EH (cell line): ENCODE results near the gene TBRG4.

ENCODE experiments used
- DNase-seq: peaks from one replicate; pipeline ENCODE4 v3.0.0-alpha.2; 2015; ENCODE audit warnings: low read depth

The TBRG4 gene

GRCh38 chr7:45074528-45075354 lies 36.8 kb downstream of the TBRG4 start:
- DNase-seq: no peak

GRCh38 chr7:45073786-45074527 lies 37.5 kb downstream of the TBRG4 start:
- no peak for DNase-seq

GRCh38 chr7:45073031-45073785 lies 38.3 kb downstream of the TBRG4 start:
- no peak for DNase-seq

GRCh38 chr7:45072131-45073030 lies 39.1 kb downstream of the TBRG4 start:
- no peak for DNase-seq

- no peak for DNase-seq
These were observed 40.0 kb downstream of the TBRG4 start for GRCh38 chr7:45071528-45071927.

- no peak for DNase-seq
These were observed 41.2 kb downstream of the TBRG4 start for GRCh38 chr7:45070254-45070642.

GRCh38 chr7:45069444-45070253 lies 41.8 kb downstream of the TBRG4 start:
- no peak for DNase-seq

- no peak for DNase-seq
These were observed 43.1 kb downstream of the TBRG4 start for GRCh38 chr7:45068236-45069023.

- no peak for DNase-seq
These were observed 43.9 kb downstream of the TBRG4 start for GRCh38 chr7:45067582-45067981.

GRCh38 chr7:45066409-45066808 lies 45.1 kb downstream of the TBRG4 start:
- DNase-seq: no peak

- no peak for DNase-seq
These were observed 46.2 kb downstream of the TBRG4 start for GRCh38 chr7:45065031-45065995.

GRCh38 chr7:45064047-45064725 lies 47.3 kb downstream of the TBRG4 start:
- no peak for DNase-seq

- no peak for DNase-seq
These were observed 49.6 kb downstream of the TBRG4 start for GRCh38 chr7:45061806-45062425.

GRCh38 chr7:45061352-45061751 lies 50.1 kb downstream of the TBRG4 start:
- no peak for DNase-seq

- DNase-seq: no peak
These were observed 51.2 kb downstream of the TBRG4 start for GRCh38 chr7:45060295-45060694.

- DNase-seq: no peak
These were observed 53.6 kb downstream of the TBRG4 start for GRCh38 chr7:45057878-45058277.

GRCh38 chr7:45055594-45056219 lies 55.8 kb downstream of the TBRG4 start:
- DNase-seq: no peak
